Measurements from ENCODE around the gene ZNF829. TPM values are rescaled to one million over a fixed set of nuclear protein-coding genes. Genes with fewer than 3 reads are reported as not detected.
A peak's percentile ranks its signal among the peaks of the same experiment; 100 is the strongest.

ZNF829 gene
- total RNA-seq, 1 experiment from 2014 or later = not detected

DNA sequence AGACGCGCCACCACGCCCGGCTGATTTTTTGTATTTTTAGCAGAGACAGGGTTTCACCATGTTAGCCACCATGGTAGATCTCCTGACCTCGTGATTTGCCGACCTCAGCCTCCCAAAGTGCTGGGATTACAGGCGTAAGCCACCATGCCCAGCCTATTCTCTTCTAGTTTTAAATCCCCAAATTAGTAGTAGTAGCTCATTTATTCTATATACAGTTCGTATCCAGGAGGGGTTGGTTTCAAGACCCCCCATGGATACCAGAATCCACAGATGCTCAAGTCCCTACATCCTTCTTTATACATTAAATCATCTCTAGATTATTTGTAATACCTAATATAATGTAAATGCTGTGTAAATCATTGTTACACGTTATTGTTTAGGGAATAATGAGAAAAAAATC lies 2.0 kb upstream of the ZNF829 start:
- H3K9me3 ChIP-seq = peaks cover 29% of the 10 kb centered on the region
- no peaks in the 10 kb centered on the region for H3K27me3 ChIP-seq (replicated peaks; ENCODE audit: control insufficient read depth, insufficient read depth, low read length)
- ChIA-PET CTCF (no interaction called here), POLR2A (no interaction called here)
- no peaks in the 10 kb centered on the region for H3K36me3 ChIP-seq (ENCODE audit: control insufficient read depth, insufficient read depth, low read length)
- no peak overlapping the region for H3K4me3 ChIP-seq (ENCODE audit: low read depth, low read length)
- no peaks in the 10 kb centered on the region for H3K4me1 ChIP-seq
- H3K4me1 Mint-ChIP-seq (ENCODE audit: low read depth, unreplicated experiment) = no peaks in the 10 kb centered on the region
- peaks cover 56% of the 10 kb centered on the region for H3K9me3 Mint-ChIP-seq (ENCODE audit: unreplicated experiment)
- H3K27ac Mint-ChIP-seq (ENCODE audit: unreplicated experiment) = no peak overlapping the region
- no TSS peak for BruUV-seq (replicated peaks)
- H3K36me3 Mint-ChIP-seq (ENCODE audit: insufficient read depth, unreplicated experiment) = peaks cover 6% of the 10 kb centered on the region
- intact Hi-C loops (cut with micrococcal nuclease; ENCODE audit: unreplicated experiment) = no loop called here
- H3K4me3 Mint-ChIP-seq (ENCODE audit: unreplicated experiment) = no peak overlapping the region
- no peaks in the 10 kb centered on the region for H3K27me3 Mint-ChIP-seq (ENCODE audit: insufficient read depth, unreplicated experiment)
- TF ChIP-seq, protein P1, sequence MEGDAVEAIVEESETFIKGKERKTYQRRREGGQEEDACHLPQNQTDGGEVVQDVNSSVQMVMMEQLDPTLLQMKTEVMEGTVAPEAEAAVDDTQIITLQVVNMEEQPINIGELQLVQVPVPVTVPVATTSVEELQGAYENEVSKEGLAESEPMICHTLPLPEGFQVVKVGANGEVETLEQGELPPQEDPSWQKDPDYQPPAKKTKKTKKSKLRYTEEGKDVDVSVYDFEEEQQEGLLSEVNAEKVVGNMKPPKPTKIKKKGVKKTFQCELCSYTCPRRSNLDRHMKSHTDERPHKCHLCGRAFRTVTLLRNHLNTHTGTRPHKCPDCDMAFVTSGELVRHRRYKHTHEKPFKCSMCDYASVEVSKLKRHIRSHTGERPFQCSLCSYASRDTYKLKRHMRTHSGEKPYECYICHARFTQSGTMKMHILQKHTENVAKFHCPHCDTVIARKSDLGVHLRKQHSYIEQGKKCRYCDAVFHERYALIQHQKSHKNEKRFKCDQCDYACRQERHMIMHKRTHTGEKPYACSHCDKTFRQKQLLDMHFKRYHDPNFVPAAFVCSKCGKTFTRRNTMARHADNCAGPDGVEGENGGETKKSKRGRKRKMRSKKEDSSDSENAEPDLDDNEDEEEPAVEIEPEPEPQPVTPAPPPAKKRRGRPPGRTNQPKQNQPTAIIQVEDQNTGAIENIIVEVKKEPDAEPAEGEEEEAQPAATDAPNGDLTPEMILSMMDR (IDR thresholded peaks at IDR 0.05; ENCODE audit: insufficient read depth in 1 of 2, low read depth in 1 of 2, low read length in 1 of 2, severe bottlenecking in 1 of 2, unreplicated experiment in 1 of 2) = no peak
- no peak for DNase-seq

DNA sequence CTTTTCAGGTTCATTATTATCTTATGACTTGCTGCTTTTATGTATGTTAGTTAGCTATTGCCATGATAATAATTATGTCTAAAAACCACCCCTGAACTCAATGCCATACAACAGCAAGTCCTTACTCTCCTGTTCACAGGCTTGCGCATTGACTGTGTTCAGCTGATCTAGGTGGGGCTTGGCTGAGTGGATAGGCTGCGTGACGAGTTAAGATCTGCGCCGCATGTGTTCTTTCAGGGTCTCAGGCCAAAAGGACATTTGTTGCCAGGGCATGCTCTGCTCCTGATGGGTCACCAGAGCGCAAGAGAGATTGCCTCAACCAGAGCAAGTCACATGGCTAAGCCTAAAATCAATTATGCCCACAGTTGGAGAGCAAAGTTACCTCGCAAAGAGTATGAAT lies 900 bp upstream of the ZNF829 start:
- no TSS peak for BruUV-seq (replicated peaks)

DNA sequence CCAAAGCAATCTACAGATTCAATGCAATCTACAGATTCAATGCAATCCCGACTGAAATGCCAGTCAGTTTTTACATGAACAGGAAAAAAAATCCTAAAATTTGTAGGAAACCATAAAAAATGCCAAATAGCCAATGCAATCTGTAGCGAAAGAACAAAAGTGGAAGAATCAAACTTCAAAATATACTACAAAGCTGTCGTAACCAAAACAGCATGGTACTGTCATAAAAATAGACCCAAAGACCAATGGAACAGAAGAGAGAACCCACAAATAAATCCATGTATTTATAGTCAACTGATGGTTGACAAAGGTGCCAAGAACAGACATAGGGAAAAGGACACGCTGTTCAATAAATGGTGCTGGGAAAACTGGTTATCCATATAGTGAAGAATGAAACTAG lies 17.7 kb downstream of the ZNF829 start:
- ChIA-PET POLR2A (no interaction called here), CTCF (no interaction called here)
- Histone ChIP-seq H3K4me3 (ENCODE audit: low read depth, low read length) (no peak overlapping the region), H3K9me3 (peaks cover 34% of the 10 kb centered on the region), H3K27me3 (replicated peaks; ENCODE audit: control insufficient read depth, insufficient read depth, low read length) (no peaks in the 10 kb centered on the region), H3K36me3 (ENCODE audit: control insufficient read depth, insufficient read depth, low read length) (no peaks in the 10 kb centered on the region), H3K4me1 (no peaks in the 10 kb centered on the region)
- Mint-ChIP-seq H3K27ac (ENCODE audit: unreplicated experiment) (no peak overlapping the region), H3K9me3 (ENCODE audit: unreplicated experiment) (peaks cover 55% of the 10 kb centered on the region), H3K4me3 (ENCODE audit: unreplicated experiment) (no peak overlapping the region), H3K4me1 (ENCODE audit: low read depth, unreplicated experiment) (no peaks in the 10 kb centered on the region), H3K36me3 (ENCODE audit: insufficient read depth, unreplicated experiment) (peaks cover 6% of the 10 kb centered on the region), H3K27me3 (ENCODE audit: insufficient read depth, unreplicated experiment) (no peaks in the 10 kb centered on the region)
- DNase-seq = no peak
- TF ChIP-seq, protein P1 (IDR thresholded peaks at IDR 0.05; ENCODE audit: insufficient read depth in 1 of 2, low read depth in 1 of 2, low read length in 1 of 2, severe bottlenecking in 1 of 2, unreplicated experiment in 1 of 2) = no peak
- intact Hi-C loops (cut with micrococcal nuclease; ENCODE audit: unreplicated experiment) = no loop called here
- no TSS peak for BruUV-seq (replicated peaks)

More for the DNA sequence above, 900 bp upstream of the ZNF829 start:
- Mint-ChIP-seq H3K27me3 (ENCODE audit: insufficient read depth, unreplicated experiment) (no peaks in the 10 kb centered on the region), H3K4me3 (ENCODE audit: unreplicated experiment) (peak overlapping the region; percentile 69), H3K4me1 (ENCODE audit: low read depth, unreplicated experiment) (no peaks in the 10 kb centered on the region), H3K36me3 (ENCODE audit: insufficient read depth, unreplicated experiment) (peaks cover 6% of the 10 kb centered on the region), H3K9me3 (ENCODE audit: unreplicated experiment) (peaks cover 47% of the 10 kb centered on the region), H3K27ac (ENCODE audit: unreplicated experiment) (no peak overlapping the region)
- no peak for DNase-seq
- intact Hi-C loops (cut with micrococcal nuclease; ENCODE audit: unreplicated experiment) = no loop called here
- ChIA-PET POLR2A (no interaction called here), CTCF (no interaction called here)
- no peaks in the 10 kb centered on the region for H3K27me3 ChIP-seq (replicated peaks; ENCODE audit: control insufficient read depth, insufficient read depth, low read length)
- TF ChIP-seq, protein P1 (IDR thresholded peaks at IDR 0.05; ENCODE audit: insufficient read depth in 1 of 2, low read depth in 1 of 2, low read length in 1 of 2, severe bottlenecking in 1 of 2, unreplicated experiment in 1 of 2) = no peak
- peaks cover 29% of the 10 kb centered on the region for H3K9me3 ChIP-seq
- H3K36me3 ChIP-seq (ENCODE audit: control insufficient read depth, insufficient read depth, low read length) = no peaks in the 10 kb centered on the region
- H3K4me3 ChIP-seq (ENCODE audit: low read depth, low read length) = no peak overlapping the region
- no peaks in the 10 kb centered on the region for H3K4me1 ChIP-seq

Measured in Caco-2 (cell line).